SH-SY5Y (cell line): Measurements from ENCODE around the gene MKI67.

Source experiments
- GATA2 ChIP-seq: IDR thresholded peaks from 2 replicates; pipeline ENCODE4 v1.6.1; 2011; ENCODE audit warnings: mild to moderate bottlenecking, low read depth, low read length
- GATA3 ChIP-seq: IDR thresholded peaks from 2 replicates; pipeline ENCODE4 v1.6.1; 2011; ENCODE audit warnings: low read depth, mild to moderate bottlenecking, low read length, moderate library complexity

- TF ChIP-seq GATA3 (no peak), GATA2 (no peak)
These were observed 61.1 kb downstream of the MKI67 start for GRCh38 chr10:128064970-128065580.
